BLaER1 (cell line): ENCODE results near the gene D2HGDH.
"Not testable (repeated sequence)": the region's sequence is repeated elsewhere in the genome, so short reads cannot be mapped to it uniquely, and the experiment has no call there.

Experiments
- H3K27ac ChIP-seq: shearing (Covaris generic); formaldehyde crosslinking; 2 replicates; pipeline ENCODE4 v1.8.1; 2022
- H3K27me3 ChIP-seq: shearing (Covaris generic); formaldehyde crosslinking; 2 replicates; pipeline ENCODE4 v1.8.1; 2022
- H3K36me3 ChIP-seq: shearing (Covaris generic); formaldehyde crosslinking; 2 replicates; pipeline ENCODE4 v1.8.1; 2022
- H3K4me1 ChIP-seq: shearing (Covaris generic); formaldehyde crosslinking; 2 replicates; pipeline ENCODE4 v1.8.1; 2022
- H3K4me2 ChIP-seq: shearing (Covaris generic); formaldehyde crosslinking; 2 replicates; pipeline ENCODE4 v1.8.1; 2022
- H3K4me3 ChIP-seq: shearing (Covaris generic); formaldehyde crosslinking; 2 replicates; pipeline ENCODE4 v1.8.1; 2022
- H3K9ac ChIP-seq: shearing (Covaris generic); formaldehyde crosslinking; 2 replicates; pipeline ENCODE4 v1.8.1; 2022
- H3K9me3 ChIP-seq: shearing (Covaris generic); formaldehyde crosslinking; 2 replicates; pipeline ENCODE4 v1.8.1; 2022
- H4K20me1 ChIP-seq: shearing (Covaris generic); formaldehyde crosslinking; 2 replicates; pipeline ENCODE4 v1.8.1; 2022
- Cebpa-rat ChIP-seq: shearing (Covaris generic); IDR thresholded peaks from 2 replicates; pipeline ENCODE4 v1.8.1; 2022

Gene D2HGDH

GRCh38 chr2:241777686-241778627 lies 43.5 kb downstream of the D2HGDH start:
- Histone ChIP-seq H3K4me3 (no peak overlapping the region), H3K9me3 (peaks cover 35% of the 10 kb centered on the region), H3K9ac (peak overlapping the region; percentile 39; the same call in 1 of the 2 replicates), H3K27me3 (no peaks in the 10 kb centered on the region), H3K4me1 (peaks cover 51% of the 10 kb centered on the region), H4K20me1 (no peaks in the 10 kb centered on the region), H3K27ac (peak overlapping the region; percentile 52), H3K4me2 (peak overlapping the region; percentile 34), H3K36me3 (no peaks in the 10 kb centered on the region; the same call in 1 of the 2 replicates)
- TF ChIP-seq Cebpa-rat, result no peak

- Histone ChIP-seq H3K4me1 (peaks cover 20% of the 10 kb centered on the region), H3K27ac (no peak overlapping the region), H3K9me3 (peaks cover 40% of the 10 kb centered on the region), H3K4me3 (no peak overlapping the region), H4K20me1 (no peaks in the 10 kb centered on the region), H3K9ac (no peak overlapping the region), H3K36me3 (no peaks in the 10 kb centered on the region; the same call in 1 of the 2 replicates), H3K27me3 (no peaks in the 10 kb centered on the region), H3K4me2 (no peak overlapping the region)
- no peak for TF ChIP-seq Cebpa-rat
These were observed 46.6 kb downstream of the D2HGDH start for GRCh38 chr2:241780939-241781569.

DNA sequence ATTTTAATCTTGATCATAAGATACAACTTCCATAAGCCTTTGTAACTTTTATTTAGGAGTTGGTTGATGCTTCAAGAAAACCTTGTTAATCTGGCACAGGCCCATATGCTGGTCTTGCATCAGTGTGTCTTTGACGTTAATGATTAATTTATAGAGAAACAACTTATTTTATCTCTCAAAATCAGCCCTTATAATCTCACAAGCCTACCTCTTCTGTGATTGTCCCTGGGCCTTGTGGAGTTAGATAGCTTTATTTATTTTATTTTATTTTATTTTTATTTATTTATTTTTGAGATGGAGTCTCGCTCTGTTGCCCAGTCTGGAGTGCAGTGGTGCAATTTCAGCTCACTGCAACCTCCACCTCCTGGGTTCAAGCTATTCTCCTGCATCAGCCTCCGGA lies 47.6 kb downstream of the D2HGDH start:
- H3K36me3 ChIP-seq, H3K4me2 ChIP-seq, H3K27ac ChIP-seq, H3K27me3 ChIP-seq, H3K9ac ChIP-seq, H4K20me1 ChIP-seq, H3K4me3 ChIP-seq: not testable (repeated sequence)
- H3K9me3 ChIP-seq, result peaks cover 40% of the 10 kb centered on the region
- H3K4me1 ChIP-seq, result peaks cover 14% of the 10 kb centered on the region

DNA sequence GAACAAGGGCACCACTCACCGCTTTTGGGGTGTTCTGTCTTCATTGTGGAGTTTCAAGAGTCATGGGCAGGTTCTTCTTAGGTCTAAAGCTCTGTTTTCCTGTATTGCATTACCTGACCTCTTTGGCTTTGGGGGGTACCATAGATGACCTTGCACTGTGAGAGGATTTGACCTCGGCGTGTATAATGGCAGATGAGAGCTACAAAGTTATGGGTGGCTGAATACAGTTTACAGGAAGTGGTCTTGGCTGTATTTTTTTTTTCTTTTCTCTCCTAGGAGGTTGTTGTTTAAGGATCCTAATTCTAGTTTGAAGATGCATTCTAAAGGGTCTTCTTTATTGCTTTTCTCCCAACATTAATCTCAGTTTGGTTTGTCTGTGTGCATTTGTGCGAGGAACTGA lies 53.7 kb downstream of the D2HGDH start:
- Histone ChIP-seq H3K36me3 (no peaks in the 10 kb centered on the region), H3K27me3 (no peaks in the 10 kb centered on the region), H3K9ac (peak overlapping the region; percentile 1; the same call in 1 of the 2 replicates), H3K27ac (peak overlapping the region; percentile 65), H3K4me2 (peak overlapping the region; percentile 78), H3K4me1 (peaks cover 29% of the 10 kb centered on the region), H3K9me3 (peaks cover 7% of the 10 kb centered on the region), H4K20me1 (no peaks in the 10 kb centered on the region), H3K4me3 (no peak overlapping the region)
- TF ChIP-seq Cebpa-rat, result no peak

GRCh38 chr2:241788572-241788971 lies 54.1 kb downstream of the D2HGDH start:
- no peaks in the 10 kb centered on the region for H4K20me1 ChIP-seq
- H3K4me3 ChIP-seq, result no peak overlapping the region
- peak overlapping the region; percentile 78 for H3K4me2 ChIP-seq
- H3K36me3 ChIP-seq, result no peaks in the 10 kb centered on the region
- no peaks in the 10 kb centered on the region for H3K27me3 ChIP-seq
- no peak for TF ChIP-seq Cebpa-rat
- peaks cover 29% of the 10 kb centered on the region for H3K4me1 ChIP-seq
- H3K9me3 ChIP-seq, result peaks cover 7% of the 10 kb centered on the region; the same call in 1 of the 2 replicates
- peak overlapping the region; percentile 65 for H3K27ac ChIP-seq
- peak overlapping the region; percentile 1; the same call in 1 of the 2 replicates for H3K9ac ChIP-seq

DNA sequence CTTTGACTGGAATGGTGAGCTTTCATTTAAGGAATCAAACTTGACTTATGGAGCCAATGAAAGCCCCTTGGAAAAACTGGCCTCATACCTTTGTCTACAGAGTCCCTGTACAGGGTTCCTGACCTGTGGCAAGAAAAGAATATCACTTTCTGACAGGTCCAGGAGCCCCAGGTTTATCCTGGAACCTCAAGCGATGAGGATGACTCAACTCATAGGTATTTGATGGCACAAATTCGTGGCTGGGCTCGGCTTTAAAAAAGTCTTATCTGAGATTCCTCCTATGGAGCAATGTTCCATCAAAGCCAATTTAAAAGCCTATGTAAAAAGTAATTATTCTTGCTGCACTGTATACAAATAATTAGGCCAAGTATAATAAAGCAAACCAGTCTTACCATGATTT lies 57.0 kb downstream of the D2HGDH start:
- peaks cover 32% of the 10 kb centered on the region for H3K4me1 ChIP-seq
- not testable (repeated sequence) for H3K27ac ChIP-seq, H3K9ac ChIP-seq, H4K20me1 ChIP-seq, H3K36me3 ChIP-seq, H3K4me3 ChIP-seq, H3K27me3 ChIP-seq, H3K9me3 ChIP-seq, H3K4me2 ChIP-seq

DNA sequence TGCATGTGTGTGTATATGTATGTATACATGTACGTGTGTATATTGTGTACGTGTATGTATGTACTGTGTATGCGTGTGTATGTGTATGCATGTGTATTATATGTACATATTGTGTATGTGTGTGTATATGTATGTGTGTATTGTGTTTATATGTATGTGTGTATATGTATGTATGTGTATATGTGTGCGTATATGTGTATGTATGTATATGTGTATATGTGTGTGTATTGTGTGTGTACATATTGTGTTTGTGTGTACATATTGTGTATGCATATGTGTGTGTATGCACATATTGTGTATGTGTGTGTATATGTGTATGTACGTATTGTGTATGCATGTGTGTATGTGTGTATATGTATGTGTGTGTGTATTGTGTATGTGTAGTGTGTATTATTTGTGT lies 59.0 kb downstream of the D2HGDH start:
- Histone ChIP-seq H3K9ac (no peak overlapping the region), H3K36me3 (no peaks in the 10 kb centered on the region), H3K4me1 (peaks cover 42% of the 10 kb centered on the region), H3K9me3 (peaks cover 3% of the 10 kb centered on the region; the same call in 1 of the 2 replicates), H3K27me3 (no peaks in the 10 kb centered on the region), H3K27ac (no peak overlapping the region), H3K4me2 (no peak overlapping the region), H4K20me1 (no peaks in the 10 kb centered on the region), H3K4me3 (no peak overlapping the region)
- no peak for TF ChIP-seq Cebpa-rat

GRCh38 chr2:241794250-241794823 lies 59.9 kb downstream of the D2HGDH start:
- Histone ChIP-seq H3K4me3 (no peak overlapping the region), H3K27ac (peak overlapping the region; percentile 27; the same call in 1 of the 2 replicates), H3K9ac (no peak overlapping the region), H3K4me2 (no peak overlapping the region), H3K27me3 (no peaks in the 10 kb centered on the region), H3K4me1 (peaks cover 42% of the 10 kb centered on the region), H3K9me3 (peaks cover 3% of the 10 kb centered on the region; the same call in 1 of the 2 replicates), H4K20me1 (no peaks in the 10 kb centered on the region), H3K36me3 (no peaks in the 10 kb centered on the region)
- no peak for TF ChIP-seq Cebpa-rat

DNA sequence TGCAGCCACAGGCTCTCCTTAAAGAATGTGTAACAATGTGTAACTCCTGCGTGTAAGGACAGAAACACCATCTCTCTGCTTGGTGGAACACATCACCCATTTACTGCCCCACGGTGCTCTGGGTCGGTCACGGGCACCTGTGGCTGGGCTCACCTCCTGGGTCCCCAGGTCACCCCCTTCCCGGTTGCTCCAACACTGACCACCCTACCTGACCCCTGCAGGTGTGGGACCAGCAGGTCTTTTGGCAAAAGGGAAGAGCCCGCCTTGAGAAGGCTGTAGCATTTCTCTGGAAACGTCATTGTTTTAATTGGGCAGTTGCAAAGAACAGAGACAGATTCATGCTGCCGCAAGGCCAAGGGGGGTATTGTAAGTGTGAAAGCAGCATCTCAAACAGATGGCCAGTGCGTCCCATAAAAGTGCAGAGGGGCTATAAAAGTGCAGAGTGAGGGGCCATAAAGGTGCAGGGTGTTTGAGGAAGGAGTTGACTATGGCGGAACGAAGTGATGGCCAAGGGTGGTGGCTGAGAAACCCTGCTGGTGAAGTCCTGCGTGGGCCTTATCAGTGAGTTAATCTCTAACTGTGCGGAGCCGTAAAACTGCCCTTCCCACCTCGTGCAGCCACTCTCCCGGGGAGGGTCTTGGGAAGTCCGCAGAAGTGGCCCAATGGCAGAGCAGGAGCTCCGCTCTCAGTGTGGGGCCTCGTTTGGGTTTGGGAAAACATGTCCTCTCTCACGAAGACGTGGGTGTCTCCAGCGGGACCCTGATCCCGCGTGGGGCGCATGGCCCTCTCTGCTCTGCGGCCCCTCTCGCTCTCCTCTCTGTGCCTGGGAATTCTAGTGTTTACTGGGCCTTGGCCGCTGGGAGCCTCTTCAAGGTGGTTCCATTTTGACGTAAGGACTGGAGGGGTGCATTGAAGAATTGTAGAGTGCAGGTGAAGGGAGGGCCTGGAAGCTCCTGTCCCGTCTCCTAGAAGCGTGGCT lies 60.9 kb downstream of the D2HGDH start:
- peaks cover 3% of the 10 kb centered on the region; the same call in 1 of the 2 replicates for H3K9me3 ChIP-seq
- H3K4me2 ChIP-seq, result no peak overlapping the region
- no peak overlapping the region for H3K9ac ChIP-seq
- no peaks in the 10 kb centered on the region for H4K20me1 ChIP-seq
- no peak for TF ChIP-seq Cebpa-rat
- H3K4me3 ChIP-seq, result no peak overlapping the region
- peaks cover 43% of the 10 kb centered on the region for H3K4me1 ChIP-seq
- 0 out of 2 replicates have a peak overlapping the region, but pooled peaks have one; percentile 13 for H3K27ac ChIP-seq
- H3K27me3 ChIP-seq, result no peaks in the 10 kb centered on the region
- no peaks in the 10 kb centered on the region for H3K36me3 ChIP-seq
